IPS-NIHi7 (cell line): ENCODE results near the gene FREY1.

Experiments used
- DNase-seq: peaks from one replicate; pipeline ENCODE4 v3.0.0; 2012; ENCODE audit warnings: mixed read lengths; ENCODE audit errors: extremely low spot score

The FREY1 gene

DNA sequence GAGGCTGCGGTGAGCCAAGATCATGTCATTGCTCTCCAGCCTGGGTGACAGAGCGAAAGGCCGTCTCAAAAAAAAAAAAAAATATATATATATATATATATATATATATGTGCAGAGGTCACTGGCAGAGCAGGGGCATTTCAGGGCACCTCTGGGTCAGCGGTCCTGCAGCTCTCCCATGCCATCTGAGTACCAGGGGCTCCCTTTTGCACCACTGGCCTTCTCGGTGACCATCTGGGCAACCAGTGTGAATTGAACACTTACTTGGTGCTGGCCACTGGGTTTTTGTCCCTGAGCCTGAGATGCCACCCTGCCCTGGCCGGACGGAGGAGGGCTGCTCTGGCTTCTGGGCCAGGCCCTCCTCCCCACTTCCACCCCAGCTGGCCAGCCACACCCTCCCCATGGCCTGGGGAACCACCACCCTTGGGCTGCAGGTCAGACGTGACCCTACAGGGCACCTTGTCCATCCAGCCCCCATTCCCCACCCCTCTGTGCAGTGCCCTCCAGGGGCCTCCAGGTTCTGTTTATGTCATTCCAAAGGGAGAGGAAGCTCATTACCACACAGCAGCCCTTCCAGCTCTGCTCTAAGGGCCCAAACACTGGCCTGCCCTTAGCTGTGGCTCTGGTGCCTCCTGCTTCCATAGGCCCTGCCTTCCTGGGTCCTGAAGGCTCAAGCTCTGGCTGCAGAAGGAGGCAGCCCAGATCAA, 11.4 kb downstream of the FREY1 start:
- no peak for DNase-seq

DNA sequence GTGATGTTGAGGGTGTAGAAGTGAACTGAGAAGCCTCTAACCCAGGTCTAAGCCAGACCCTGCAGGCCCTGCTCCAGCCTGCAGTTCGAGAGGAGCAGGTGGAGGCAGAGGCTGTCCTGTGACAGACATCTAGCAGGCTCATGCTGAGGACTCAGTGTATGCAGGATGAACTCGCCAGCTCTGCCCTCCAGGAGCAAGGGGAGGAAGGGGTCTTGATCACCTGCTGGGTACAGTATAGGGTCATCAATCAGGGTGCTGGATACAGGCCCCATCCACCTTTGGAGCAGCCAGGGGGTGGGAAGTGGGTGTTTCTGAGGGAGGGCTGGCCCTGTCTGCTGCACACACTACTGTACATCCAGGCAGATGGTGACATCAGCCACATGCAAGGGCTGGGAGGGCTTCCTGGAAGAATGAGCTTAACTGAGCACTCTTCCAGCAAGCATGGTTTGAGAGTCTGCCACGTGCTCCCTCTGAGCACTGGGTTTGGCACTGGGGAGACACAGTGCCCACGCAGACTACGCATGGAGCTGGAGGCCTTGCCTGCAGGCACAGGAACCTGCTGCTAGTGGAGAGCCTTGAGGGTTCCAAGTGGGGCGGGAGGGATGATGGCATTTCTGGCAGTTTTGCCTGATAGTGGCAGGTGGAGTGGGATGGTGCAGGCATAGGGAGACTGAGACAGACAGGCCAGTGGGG, 12.4 kb downstream of the FREY1 start:
- DNase-seq, result no peak

DNA sequence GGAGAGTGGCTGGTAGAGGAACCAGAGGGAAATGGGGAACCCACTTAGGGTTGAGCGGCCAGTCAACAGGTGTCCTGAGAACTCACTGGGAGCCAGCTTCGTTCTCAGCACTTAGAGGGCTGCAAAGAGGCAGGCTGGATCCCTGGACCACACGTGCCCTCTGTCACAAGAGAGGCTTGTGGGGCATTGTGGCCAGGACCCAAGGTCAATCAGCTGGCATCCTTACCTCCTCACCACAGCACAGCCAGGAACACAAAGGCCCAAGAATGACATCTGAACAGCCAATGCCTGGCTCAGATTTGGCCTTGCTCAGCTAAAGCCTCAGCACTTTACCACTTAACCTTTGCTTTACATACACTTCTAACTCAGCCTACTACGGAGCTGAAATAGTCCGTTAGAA, 14.2 kb downstream of the FREY1 start:
- no peak for DNase-seq

DNA sequence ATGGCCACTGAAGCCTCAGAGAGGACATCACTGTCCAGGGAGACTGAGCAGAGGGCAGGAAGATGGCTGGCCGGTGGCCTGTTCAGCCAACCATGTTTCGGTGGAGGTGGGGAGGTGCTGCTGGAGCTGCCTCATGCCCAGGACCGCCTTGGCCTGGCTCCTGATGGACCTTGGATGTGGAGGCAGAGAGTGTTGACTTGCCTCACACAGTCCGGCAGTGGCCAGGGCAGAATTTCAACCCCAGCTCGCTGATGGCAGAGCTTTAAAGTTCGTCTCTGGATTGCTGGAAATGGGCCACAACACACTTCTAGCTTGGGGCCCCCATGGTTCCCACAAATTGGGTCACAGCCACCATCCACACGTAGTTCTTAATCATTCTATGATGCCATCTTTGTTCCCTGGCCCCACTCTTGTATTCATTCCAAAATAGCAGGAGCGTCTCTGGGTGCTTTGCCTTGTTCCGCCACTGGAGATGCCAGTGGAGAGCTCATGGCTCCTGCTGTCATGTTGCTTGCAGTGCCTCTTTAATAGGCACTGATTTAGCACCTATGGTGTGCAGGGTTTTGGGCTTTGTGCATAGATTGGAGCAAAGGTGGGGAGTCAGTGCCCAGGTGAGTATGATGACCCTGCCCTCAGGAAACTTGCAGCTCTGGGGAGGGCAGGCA, 16.1 kb downstream of the FREY1 start:
- no peak for DNase-seq

DNA sequence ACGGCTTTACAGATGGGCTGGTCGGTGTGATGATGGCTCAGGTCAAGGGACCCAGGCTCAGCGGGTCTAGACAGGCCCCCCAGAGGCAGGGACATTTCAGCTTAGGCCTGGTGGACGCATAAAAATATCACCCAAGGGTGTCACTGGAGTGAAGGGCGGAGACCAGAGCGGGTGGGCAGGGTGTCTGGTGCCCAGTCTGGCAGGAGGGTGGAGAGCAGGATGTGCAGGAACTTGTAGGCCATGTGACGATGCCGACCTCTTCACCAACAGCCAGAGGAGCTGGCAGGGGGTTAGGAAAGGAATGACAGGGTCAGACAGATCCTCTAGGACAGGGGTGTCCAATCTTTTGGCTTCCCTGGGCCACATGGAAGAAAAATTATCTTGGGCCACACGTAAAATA, 17.1 kb downstream of the FREY1 start:
- no peak for DNase-seq

DNA sequence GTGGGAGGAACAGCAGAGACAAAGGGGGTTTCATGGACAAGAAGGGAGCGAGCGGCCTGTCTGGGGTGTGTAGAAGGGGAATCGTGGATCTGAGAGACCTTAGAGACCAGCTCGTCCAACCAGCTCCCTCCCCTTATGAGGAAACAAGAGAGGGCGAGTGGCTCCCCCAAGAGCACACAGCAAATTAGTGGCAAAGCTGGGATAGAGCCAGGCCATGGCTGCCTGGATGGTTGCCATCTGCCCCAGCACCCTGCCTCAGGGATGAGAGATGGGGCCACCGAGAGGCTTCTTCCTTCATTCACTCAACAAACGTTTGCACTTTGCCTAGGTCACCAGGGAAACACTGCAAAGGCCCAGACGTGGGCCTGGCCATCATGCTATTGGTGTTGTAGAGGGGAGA, 17.5 kb downstream of the FREY1 start:
- no peak for DNase-seq

DNA sequence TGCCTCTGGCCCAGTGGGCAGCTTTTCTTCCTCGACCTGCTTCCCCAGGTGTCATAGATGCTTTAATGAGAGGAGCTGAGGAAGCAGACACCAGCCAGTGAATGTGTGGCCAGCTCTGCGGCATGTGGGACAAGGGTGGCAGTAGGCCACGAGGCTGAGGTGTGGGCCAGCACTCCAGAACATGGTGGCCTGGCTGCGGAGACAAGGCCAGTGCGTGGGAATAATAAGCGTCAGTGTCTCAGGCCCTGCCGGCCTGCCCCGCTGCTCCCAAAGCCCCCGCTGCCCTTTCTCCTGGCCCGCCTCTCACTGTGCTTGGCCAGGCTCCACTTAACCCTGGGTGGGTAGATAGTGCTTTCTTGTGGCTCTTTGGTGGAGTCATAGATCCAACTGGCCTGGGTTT, 19.5 kb downstream of the FREY1 start:
- DNase-seq, result no peak

DNA sequence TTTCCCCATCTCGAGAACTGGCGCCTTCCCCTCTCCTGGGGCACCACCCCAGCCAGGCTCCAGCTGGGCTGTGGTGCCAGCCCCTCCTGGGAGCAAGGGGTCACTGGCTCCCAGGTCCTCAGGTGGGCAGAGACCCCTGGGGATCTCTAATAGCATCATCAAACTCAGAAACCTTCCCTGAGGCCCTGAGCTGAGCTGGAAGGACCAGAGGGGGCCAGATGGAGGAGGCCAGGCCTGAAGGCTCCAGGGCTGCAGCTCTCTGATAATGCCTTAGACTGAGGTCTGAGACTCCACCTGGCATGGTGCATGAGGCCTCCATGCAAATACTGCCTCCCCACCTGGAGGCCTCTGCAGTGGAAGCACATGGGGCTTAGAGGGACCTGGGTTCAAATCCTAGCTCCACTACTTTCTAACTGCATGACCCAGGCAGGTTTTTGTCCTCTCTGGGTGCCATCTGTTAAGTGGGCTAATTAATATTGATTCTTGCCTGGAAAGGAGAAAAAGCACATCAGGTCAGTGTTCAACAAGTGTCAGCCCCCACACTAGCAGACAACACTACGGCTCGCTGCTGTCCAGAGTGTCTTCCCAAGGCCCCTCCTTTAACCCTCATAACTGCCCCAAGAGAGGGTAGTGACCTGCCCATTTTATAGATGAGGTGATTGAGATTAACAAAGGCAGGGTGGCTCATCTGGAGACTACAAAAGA, 20.1 kb downstream of the FREY1 start:
- DNase-seq, result no peak

DNA sequence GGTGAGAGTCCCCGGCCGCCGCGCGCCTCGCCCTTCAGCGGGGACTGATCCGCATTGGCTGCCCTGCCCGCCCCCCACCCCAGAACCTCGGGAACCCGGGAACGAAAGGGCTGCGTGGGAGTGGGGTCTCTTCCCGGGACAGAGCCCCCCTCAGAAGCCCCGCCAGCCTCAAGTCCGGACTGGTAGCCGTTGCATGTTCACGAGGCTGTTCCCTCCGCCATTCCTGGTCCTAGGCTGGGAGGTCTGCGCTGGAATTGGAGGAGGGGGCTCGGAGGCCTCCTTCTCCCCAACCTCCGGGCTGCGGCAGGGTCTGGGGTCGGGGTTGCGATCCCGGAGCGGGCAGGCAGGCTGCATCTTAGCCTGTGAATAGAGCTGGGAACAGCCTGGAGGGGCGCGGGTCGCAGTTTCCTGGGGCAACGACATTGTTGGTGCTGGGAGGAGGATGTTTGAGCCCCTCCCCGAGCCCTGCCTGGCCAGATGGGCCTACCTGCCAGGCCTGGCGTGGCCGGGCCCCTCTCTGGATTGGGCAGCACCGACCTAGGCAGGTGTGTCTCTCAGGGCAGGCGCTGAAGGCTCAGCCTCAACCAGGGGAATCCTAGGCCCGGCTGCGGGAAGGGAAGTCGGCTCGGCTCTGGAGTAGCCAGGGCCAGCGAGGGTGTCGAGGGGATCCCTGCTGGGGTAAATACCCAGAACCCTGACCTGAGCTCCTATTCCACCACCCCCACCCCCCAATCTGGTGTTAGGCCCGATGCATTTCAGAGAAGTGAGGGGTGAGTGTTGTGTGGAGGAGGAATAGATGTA, 20.9 kb downstream of the FREY1 start:
- DNase-seq, result peak; percentile 69

DNA sequence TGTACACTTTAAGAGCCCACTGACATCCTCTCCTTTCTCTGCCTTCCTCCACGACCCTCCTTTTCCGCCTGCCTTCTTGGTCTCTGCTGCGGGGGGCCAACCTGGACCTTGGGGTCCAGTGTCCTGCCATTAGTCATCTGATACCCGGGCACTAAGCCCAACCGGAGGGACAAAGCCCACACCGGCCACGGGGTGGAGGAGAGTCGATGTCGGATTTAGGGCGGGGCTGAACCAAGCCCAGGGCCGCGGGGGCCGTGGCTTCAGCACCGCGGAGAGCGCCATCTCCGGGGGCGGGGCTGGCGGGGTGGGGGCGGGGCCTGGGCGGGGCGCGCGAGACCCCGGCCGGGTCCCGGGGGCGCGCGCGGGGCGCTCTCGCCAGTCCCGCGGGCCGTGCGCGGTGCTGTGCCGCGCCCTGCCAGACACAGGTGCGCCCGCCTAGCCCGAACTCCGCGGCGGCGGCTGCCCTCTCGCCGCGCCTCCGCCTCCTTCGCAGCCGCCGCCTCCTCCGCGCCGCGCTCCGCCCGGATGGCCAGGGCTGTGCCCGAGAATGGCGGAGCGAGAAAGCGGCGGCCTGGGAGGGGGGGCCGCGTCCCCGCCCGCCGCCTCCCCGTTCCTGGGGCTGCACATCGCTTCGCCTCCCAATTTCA, 21.7 kb downstream of the FREY1 start, which contains the start of gene MAPK8IP1:
Gene MAPK8IP1, plus strand, starts transcription at position 378 of the 647 bp plus-strand sequence. Its CDS starts 170 bp downstream, at position 548.
- DNase-seq, result peak; percentile 97

DNA sequence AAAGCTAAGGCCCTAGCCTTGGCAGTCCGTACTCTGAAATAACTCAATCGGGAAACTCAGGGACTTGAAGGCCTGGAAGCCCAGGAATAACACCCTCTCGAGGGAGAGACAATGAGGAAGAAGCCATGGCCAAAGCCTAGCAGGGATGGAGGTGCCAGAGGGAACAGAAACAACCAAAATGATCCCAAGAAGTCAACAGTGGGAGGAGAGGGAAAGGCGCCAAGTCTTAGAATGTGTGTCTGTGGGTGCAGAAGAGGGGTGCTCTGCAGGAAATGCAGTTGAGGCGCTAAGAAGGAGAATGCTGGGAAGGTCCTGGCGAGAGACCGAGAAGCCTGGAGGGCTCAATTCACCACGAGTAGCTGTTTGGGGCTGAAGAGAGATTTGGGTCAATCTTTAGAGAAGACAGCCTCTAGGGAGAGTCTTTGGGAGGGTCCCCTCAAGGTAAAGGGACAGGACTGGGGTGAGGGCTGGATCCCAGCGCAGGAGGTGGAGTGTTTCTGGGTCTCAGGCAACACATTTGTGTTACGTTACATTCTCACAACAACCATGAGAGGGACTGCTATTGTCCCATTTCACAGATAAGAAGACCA, 22.4 kb downstream of the FREY1 start:
- no peak for DNase-seq

DNA sequence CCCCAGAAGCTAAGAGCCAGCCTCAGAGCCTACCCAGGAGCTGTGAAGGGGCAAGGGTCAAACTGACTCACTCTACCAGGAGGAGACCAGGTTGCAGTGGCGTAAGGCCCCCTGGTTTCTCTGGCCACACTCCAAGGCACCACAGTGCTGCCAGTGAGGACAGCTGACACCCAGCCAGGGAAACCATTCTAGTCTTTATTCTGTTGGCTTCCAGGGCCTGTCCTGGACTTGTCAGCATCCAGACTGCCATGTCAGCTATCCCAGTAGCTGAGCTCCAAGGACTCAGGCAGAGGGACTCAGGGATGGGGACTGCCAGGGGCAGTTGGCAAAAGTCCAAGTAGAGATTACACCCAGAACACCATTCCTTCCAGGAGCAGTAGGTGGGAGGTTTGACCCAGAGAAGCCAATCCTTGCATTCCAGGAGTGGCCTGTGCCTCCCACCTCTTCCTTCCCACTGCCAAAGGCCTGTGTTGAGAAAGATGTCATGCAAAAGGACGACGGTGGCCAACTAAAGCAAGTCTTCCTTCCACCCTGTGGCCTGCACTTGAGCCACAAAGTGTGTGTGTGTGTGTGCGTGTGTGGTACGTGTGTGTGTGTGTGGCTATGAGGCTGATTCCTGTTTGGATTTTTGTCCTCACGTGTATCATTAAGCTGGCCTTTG, 25.2 kb downstream of the FREY1 start:
- DNase-seq, result no peak

DNA sequence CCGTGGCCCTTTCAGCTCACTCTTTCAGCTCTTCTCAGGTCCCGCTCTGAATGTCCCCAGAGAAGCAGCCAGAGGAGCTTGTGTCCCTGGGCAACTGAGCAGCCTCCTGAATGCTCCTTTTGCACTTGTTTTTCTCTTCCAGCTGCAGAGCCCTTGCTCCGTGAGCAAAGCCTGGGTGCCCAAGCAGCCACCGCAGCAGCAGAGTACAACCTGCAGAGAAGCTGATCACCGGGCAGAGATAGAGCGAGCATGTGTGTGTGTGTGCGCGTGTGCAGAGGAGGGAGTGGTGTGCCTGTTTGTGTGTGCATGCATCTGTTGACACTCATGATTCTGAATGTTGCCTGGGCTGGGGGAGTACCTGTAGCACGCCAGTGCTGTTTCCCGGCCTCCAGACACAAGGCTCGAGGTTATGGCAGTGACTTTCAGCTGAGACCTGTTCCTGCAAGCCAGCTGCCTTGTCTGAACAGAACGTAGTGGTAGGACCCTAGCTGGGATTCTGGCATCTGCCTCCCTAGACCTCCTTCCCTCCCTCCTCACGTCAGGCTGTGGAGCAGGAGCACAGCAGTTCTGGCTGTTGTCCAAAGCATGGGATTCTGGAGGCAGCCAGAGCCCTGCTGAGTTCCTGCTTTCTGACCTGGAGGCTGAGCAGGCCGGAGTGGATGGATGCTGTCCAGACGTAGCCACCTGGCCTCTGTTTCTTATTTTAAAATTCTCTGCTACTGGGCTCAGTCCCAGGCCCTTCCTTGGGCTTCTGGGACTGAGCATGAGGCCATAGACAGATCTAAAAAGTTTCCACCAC, 26.1 kb downstream of the FREY1 start:
- DNase-seq, result no peak

DNA sequence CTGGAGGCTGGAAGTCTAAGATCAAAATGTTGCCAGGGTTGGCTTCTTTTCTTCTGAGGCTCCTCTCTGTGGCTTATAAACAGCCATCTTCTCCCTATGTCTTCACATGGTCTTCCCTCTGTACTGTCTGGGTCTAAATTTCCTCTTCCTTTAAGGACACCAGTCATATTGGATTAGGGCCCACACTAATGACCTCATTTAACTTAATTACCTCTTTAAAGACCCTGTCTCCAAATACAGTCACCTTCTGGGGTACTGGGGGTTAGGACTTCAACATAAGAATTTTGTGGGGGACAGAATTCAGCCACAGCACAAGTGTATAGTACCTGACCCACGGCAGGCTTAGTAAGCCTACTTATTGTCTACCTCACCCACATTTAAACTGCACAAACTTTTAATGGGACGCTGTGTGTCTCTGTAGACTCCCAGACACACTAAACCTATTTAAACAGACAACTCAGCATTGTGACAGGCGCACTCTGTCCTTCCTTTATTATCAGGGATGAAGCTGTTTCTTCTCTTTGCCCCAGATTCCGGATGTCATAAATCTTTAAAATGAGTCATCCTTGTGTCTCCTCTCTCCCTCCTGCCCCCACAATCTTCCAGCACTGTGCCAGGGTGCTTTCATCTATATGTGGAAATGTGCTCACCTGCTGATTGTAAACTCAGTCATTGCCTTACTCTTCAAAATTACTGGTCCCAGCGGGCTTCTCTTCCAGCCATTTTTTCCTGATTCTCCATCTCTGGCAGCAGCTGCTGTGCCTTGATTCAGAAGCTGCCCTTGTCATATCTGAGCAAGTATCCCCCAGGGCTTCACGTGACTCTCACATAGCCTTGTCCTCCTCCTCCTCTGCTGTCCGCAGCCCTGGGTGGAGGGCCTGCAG, 27.0 kb downstream of the FREY1 start:
- DNase-seq, result no peak

DNA sequence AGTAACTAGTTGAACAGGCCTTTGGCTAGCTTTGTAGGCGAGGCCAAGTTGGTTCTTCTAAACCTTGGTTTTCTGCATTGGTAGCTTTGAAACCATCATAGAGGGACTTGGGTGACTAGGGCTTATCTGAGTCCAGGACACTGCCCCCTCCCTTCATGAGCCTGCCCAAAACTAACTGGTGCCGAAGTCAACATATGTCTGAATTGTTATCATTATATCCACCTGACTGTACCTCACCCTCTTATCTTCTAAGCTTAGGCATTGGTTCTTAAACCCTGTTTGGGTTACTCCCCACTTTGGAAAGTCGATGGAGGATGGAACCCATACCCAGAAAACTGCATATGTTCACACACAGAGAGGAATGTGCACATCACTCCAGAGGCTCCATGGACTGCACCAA, 29.2 kb downstream of the FREY1 start:
- DNase-seq, result no peak

DNA sequence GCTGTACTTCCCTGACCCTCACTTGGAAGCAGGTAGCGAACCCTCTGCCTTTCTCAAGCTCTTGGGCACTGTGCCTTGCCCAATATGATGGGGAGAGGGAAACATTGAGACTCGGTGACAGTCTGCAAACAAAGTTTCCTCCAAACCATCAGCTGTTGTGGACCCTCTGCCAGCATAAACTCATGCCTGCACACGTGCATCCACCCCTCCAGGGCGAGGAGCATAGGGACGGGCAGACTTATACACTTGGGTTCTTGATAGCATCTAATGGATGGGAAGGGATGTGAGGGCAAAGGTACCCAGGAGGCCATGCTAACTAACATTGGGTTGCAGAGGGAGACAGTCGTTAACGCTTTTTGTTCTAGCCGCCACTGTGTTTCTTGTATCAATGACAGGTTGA, 29.9 kb downstream of the FREY1 start:
- no peak for DNase-seq

DNA sequence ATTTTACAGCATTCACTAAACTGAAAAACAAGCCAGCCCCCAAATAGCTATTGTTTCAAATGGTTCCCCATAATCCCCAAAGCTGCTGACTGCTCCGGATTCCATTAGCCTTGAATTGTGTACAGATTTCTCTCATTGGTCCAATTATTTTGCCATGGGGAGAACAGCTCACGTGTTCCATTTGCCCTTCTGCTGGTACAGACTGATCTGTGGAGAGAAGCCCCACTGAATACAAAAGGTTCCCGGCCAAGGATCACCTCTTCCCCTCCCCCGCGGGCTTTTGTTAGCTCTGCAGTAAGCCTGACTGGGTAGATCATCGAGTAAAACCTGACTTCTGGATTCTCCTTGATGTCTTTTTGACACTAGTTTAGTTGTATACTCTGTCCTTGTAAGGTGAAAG, 30.7 kb downstream of the FREY1 start:
- no peak for DNase-seq
